HepG2 (cell line): ENCODE measurements around the gene TKTL2. TPM values are rescaled to one million over a fixed set of nuclear protein-coding genes. Genes with fewer than 3 reads are reported as not detected.

Source experiments
- GABPA ChIP-seq, 2 experiments: IDR thresholded peaks; 2 replicates each; pipeline ENCODE4 v1.6.1; 2011 to 2016; ENCODE audit warnings: low read depth in 2 of 2, low read length in 1 of 2, missing biosample characterization in 1 of 2, missing genetic modification characterization in 1 of 2
- MAF1 ChIP-seq: sonication (generic); formaldehyde crosslinking; IDR thresholded peaks from 2 replicates; pipeline ENCODE4 v1.5.0; 2020; ENCODE audit warnings: missing genetic modification reagents, borderline replicate concordance
- NRL ChIP-seq: sonication (generic); formaldehyde crosslinking; IDR thresholded peaks from 2 replicates; pipeline ENCODE4 v1.5.0; 2020; ENCODE audit warnings: missing genetic modification reagents, mild to moderate bottlenecking, moderate library complexity, borderline replicate concordance
- PAF1 ChIP-seq: IDR thresholded peaks from 2 replicates; pipeline ENCODE4 v1.6.1; 2016; ENCODE audit warnings: missing genetic modification reagents, missing compliant biosample characterization
- RAD21 ChIP-seq: fragments of 450-650 bp; formaldehyde crosslinking; IDR thresholded peaks from 2 replicates; pipeline ENCODE4 v1.5.0; 2020; ENCODE audit warnings: mild to moderate bottlenecking
- ZFP36L1 ChIP-seq: sonication (generic); formaldehyde crosslinking; IDR thresholded peaks from 2 replicates; pipeline ENCODE4 v1.8.0; 2022; ENCODE audit warnings: mild to moderate bottlenecking, missing genetic modification reagents, moderate library complexity
- ZFP62 ChIP-seq: sonication (generic); formaldehyde crosslinking; IDR thresholded peaks from 2 replicates; pipeline ENCODE4 v1.4.0; 2020; ENCODE audit warnings: missing genetic modification reagents
- ZNF44 ChIP-seq: sonication (generic); formaldehyde crosslinking; IDR thresholded peaks from 2 replicates; pipeline ENCODE4 v1.5.1; 2020; ENCODE audit warnings: mild to moderate bottlenecking, missing genetic modification reagents
- ZNF652 ChIP-seq: IDR thresholded peaks from 2 replicates; pipeline ENCODE4 v1.6.1; 2016; ENCODE audit warnings: low read depth, borderline replicate concordance
- ZNF839 ChIP-seq: sonication (generic); formaldehyde crosslinking; IDR thresholded peaks from 2 replicates; pipeline ENCODE4 v1.4.0; 2020; ENCODE audit warnings: missing genetic modification reagents, mild to moderate bottlenecking, borderline replicate concordance
- polyA plus RNA-seq, 8 experiments: library from polyadenylated mRNA; depleted of rRNA in 3 of 8; stranded (reverse) in 7 of 8; unstranded in 1 of 8; fragments of >200 nt; fragmentation: Illumina TruSeq in 4 of 8; extraction: Trizol in 4 of 8; gene quantifications; 2 replicates each; pipeline versions ENCODE4 v1.2.1 to v1.2.3, GENCODE V29; 2011 to 2016; ENCODE audit warnings: low read depth in 4 of 8, missing spikeins in 1 of 8, mixed read lengths in 1 of 8; ENCODE audit not compliant: insufficient read depth in 1 of 8
- total RNA-seq, 5 experiments: library from RNA; depleted of rRNA; stranded (reverse); fragments of >200 nt; fragmentation: Illumina TruSeq; extraction: Trizol; gene quantifications; 2 replicates each; pipeline ENCODE4 v1.2.3, GENCODE V29; 2016; ENCODE audit warnings: low read depth in 1 of 5
- TF ChIP-seq, protein P1 (sequence below): sonication (generic); formaldehyde crosslinking; IDR thresholded peaks from 2 replicates; pipeline ENCODE4 v1.5.1; 2020; ENCODE audit warnings: mild to moderate bottlenecking, missing genetic modification reagents, moderate library complexity
- TF ChIP-seq, protein P2 (sequence below): sonication (generic); formaldehyde crosslinking; IDR thresholded peaks from 2 replicates; pipeline ENCODE4 v1.5.1; 2020; ENCODE audit warnings: missing genetic modification reagents, mild to moderate bottlenecking, borderline replicate concordance
- TF ChIP-seq, protein P3 (sequence below): sonication (generic); formaldehyde crosslinking; IDR thresholded peaks from 2 replicates; pipeline ENCODE4 v1.4.0; 2020; ENCODE audit warnings: missing genetic modification reagents
- TF ChIP-seq, protein P4 (sequence below): IDR thresholded peaks from 2 replicates; pipeline ENCODE4 v1.6.1; 2016; ENCODE audit warnings: mild to moderate bottlenecking, missing biosample characterization, missing genetic modification reagents

The TKTL2 gene
- total and polyA plus RNA-seq, 2 of the 13 experiments (the other 11 are each of a cell fraction or from before 2014, with no cell fraction given) = not detected

GRCh38 chr4:163484906-163485305, 11.4 kb upstream of the TKTL2 start (continued):
- no peak for TF ChIP-seq MAF1 (CRISPR knock-in tag)
- no peak for TF ChIP-seq ZNF44
- TF ChIP-seq ZFP36L1 (CRISPR knock-in tag) = no peak
- no peak for TF ChIP-seq GABPA (IDR thresholded peaks at IDR 0.05; ENCODE audit: low read depth, low read length)
- TF ChIP-seq GABPA (CRISPR knock-in tag; IDR thresholded peaks at IDR 0.05; ENCODE audit: low read depth) = no peak
- no peak for TF ChIP-seq PAF1 (CRISPR knock-in tag)
- TF ChIP-seq, protein P1, sequence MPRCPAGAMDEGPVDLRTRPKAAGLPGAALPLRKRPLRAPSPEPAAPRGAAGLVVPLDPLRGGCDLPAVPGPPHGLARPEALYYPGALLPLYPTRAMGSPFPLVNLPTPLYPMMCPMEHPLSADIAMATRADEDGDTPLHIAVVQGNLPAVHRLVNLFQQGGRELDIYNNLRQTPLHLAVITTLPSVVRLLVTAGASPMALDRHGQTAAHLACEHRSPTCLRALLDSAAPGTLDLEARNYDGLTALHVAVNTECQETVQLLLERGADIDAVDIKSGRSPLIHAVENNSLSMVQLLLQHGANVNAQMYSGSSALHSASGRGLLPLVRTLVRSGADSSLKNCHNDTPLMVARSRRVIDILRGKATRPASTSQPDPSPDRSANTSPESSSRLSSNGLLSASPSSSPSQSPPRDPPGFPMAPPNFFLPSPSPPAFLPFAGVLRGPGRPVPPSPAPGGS (CRISPR knock-in tag) = no peak
- TF ChIP-seq, protein P2, sequence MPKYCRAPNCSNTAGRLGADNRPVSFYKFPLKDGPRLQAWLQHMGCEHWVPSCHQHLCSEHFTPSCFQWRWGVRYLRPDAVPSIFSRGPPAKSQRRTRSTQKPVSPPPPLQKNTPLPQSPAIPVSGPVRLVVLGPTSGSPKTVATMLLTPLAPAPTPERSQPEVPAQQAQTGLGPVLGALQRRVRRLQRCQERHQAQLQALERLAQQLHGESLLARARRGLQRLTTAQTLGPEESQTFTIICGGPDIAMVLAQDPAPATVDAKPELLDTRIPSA (CRISPR knock-in tag) = no peak
- no peak for TF ChIP-seq NRL (CRISPR knock-in tag)
- TF ChIP-seq ZNF652 = peak; percentile 65; the same call in 1 of the 2 replicates
- no peak for TF ChIP-seq ZFP62 (CRISPR knock-in tag)
- TF ChIP-seq ZNF839 (CRISPR knock-in tag) = no peak
- TF ChIP-seq, protein P3, sequence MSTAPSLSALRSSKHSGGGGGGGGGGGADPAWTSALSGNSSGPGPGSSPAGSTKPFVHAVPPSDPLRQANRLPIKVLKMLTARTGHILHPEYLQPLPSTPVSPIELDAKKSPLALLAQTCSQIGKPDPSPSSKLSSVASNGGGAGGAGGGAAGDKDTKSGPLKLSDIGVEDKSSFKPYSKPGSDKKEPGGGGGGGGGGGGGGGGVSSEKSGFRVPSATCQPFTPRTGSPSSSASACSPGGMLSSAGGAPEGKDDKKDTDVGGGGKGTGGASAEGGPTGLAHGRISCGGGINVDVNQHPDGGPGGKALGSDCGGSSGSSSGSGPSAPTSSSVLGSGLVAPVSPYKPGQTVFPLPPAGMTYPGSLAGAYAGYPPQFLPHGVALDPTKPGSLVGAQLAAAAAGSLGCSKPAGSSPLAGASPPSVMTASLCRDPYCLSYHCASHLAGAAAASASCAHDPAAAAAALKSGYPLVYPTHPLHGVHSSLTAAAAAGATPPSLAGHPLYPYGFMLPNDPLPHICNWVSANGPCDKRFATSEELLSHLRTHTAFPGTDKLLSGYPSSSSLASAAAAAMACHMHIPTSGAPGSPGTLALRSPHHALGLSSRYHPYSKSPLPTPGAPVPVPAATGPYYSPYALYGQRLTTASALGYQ (CRISPR knock-in tag) = no peak
- TF ChIP-seq, protein P4, sequence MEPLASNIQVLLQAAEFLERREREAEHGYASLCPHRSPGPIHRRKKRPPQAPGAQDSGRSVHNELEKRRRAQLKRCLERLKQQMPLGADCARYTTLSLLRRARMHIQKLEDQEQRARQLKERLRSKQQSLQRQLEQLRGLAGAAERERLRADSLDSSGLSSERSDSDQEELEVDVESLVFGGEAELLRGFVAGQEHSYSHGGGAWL (CRISPR knock-in tag) = no peak
- peak; percentile 50; the same call in 1 of the 2 replicates for TF ChIP-seq RAD21 (CRISPR knock-in tag)
